Fibroblast of lung (primary cell): ENCODE results near the gene TBPL2. TPM values are rescaled to one million over a fixed set of nuclear protein-coding genes. Genes with fewer than 3 reads are reported as not detected.

ENCODE experiments used
- DNase-seq, 2 donors: peaks; one replicate each; pipeline versions ENCODE4 v3.0.0 to v3.0.0-alpha.2; 2010; ENCODE audit warnings: low read depth in 2 of 2
- H2AFZ ChIP-seq: 2 replicates; pipeline ENCODE4 v1.5.1; 2012; ENCODE audit warnings: low read length, control low read depth, inconsistent platforms
- H3K27ac ChIP-seq: 2 replicates; pipeline ENCODE4 v1.5.1; 2011; ENCODE audit warnings: low read length, control low read depth; ENCODE audit not compliant: insufficient read depth
- H3K27me3 ChIP-seq: 2 replicates; pipeline ENCODE4 v1.5.1; 2011; ENCODE audit warnings: mild to moderate bottlenecking, low read length; ENCODE audit not compliant: control insufficient read depth, insufficient read depth
- H3K36me3 ChIP-seq: 2 replicates; pipeline ENCODE4 v1.5.1; 2011; ENCODE audit warnings: low read length; ENCODE audit not compliant: control insufficient read depth, insufficient read depth
- H3K4me1 ChIP-seq: 2 replicates; pipeline ENCODE4 v1.5.1; 2011; ENCODE audit warnings: low read length; ENCODE audit not compliant: control insufficient read depth, insufficient read depth; ENCODE audit errors: extremely low read depth
- H3K4me2 ChIP-seq: 2 replicates; pipeline ENCODE4 v1.5.1; 2011; ENCODE audit warnings: low read length, control low read depth; ENCODE audit not compliant: insufficient read depth; ENCODE audit errors: extremely low read depth
- H3K4me3 ChIP-seq, 4 experiments: fragments of 200-600 bp in 1 of 4; sonication (generic) in 1 of 4; replicated peaks in 1 of 4; 2 replicates each; pipeline ENCODE4 v1.5.1; 2011 to 2016; ENCODE audit warnings: low read length in 4 of 4, low read depth in 3 of 4, mild to moderate bottlenecking in 3 of 4, control low read depth in 2 of 4, inconsistent platforms in 1 of 4, mixed read lengths in 1 of 4; ENCODE audit not compliant: insufficient read depth in 1 of 4; ENCODE audit errors: control extremely low read depth in 1 of 4
- H3K79me2 ChIP-seq: 2 replicates; pipeline ENCODE4 v1.5.1; 2012; ENCODE audit warnings: mild to moderate bottlenecking, low read length, inconsistent platforms; ENCODE audit not compliant: control insufficient read depth, insufficient read depth
- H3K9ac ChIP-seq: 2 replicates; pipeline ENCODE4 v1.5.1; 2011; ENCODE audit warnings: mild to moderate bottlenecking, low read length, control low read depth; ENCODE audit not compliant: insufficient read depth
- H3K9me3 ChIP-seq: 2 replicates; pipeline ENCODE4 v1.5.1; 2012; ENCODE audit warnings: low read depth, low read length; ENCODE audit not compliant: control insufficient read depth, insufficient read depth
- H4K20me1 ChIP-seq: 2 replicates; pipeline ENCODE4 v1.5.1; 2011; ENCODE audit warnings: low read length; ENCODE audit not compliant: control insufficient read depth, insufficient read depth; ENCODE audit errors: extremely low read depth
- CTCF ChIP-seq, 2 donors: IDR thresholded peaks in 1 of 2; conservative IDR thresholded peaks in 1 of 2; 1 replicate in 1 of 2; 2 replicates in 1 of 2; pipeline ENCODE4 v1.5.1; 2011 to 2012; ENCODE audit warnings: low read length in 2 of 2, control low read depth in 1 of 2, inconsistent platforms in 1 of 2, low read depth in 1 of 2, mild to moderate bottlenecking in 1 of 2
- EZH2 ChIP-seq: IDR thresholded peaks from 2 replicates; pipeline ENCODE4 v1.5.1; 2012; ENCODE audit warnings: low read length, control low read depth, mild to moderate bottlenecking; ENCODE audit errors: missing control alignments
- polyA minus RNA-seq: library from RNA; depleted of rRNA, polyadenylated mRNA; stranded (reverse); fragments of >200 nt; gene quantifications from 2 replicates; pipeline ENCODE4 v1.2.3, GENCODE V29; 2011; ENCODE audit warnings: low replicate concordance
- polyA plus RNA-seq, 2 donors: library from polyadenylated mRNA; depleted of rRNA in 1 of 2; stranded (reverse) in 1 of 2; unstranded in 1 of 2; fragments of >200 nt; gene quantifications; 2 replicates each; pipeline ENCODE4 v1.2.1, GENCODE V29; 2011 to 2012; ENCODE audit warnings: missing spikeins in 1 of 2
- total RNA-seq: library from RNA; depleted of rRNA; stranded (reverse); fragments of >200 nt; gene quantifications from 2 replicates; pipeline ENCODE4 v1.2.1, GENCODE V29; 2014

The TBPL2 gene
- total RNA-seq (not detected in 2 replicates), polyA plus RNA-seq (not detected in 2 replicates), polyA minus RNA-seq (not detected in 2 replicates)
- not detected in 2 replicates for polyA plus RNA-seq (2012)

DNA sequence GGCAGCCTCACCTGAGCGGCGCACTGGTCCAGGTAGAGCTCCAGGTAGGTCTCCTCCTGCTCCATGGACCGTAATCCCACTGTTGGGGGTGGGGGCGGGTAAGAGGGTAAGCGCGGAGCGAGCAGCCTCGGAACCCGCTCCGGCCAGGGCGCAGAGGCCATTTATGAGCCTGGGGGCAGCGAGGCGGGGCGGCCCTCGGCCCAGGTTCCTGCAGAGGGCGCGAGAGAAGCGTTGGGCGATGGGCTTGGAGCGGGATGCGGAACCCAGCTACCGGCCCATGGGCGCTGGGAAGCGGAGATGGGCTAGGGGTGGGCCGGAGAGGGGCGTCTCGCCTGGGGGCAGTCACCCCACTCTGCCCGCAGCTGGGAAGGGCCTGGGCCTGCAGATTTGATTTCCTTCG, at the start of gene TBPL2:
Gene TBPL2 (minus strand): TSS at position 232 of the 400 bp plus-strand sequence. CDS start 167 bp downstream, at position 65.
- Histone ChIP-seq H2AFZ (no peak within 1 kb of the TSS), H3K27ac (no peak within 1 kb of the TSS), H3K79me2 (no peaks in the 10 kb centered on the region), H3K4me2 (no peak within 1 kb of the TSS), H3K9me3 (no peaks in the 10 kb centered on the region), H3K4me1 (no peaks in the 10 kb centered on the region), H3K9ac (no peak within 1 kb of the TSS), H4K20me1 (no peaks in the 10 kb centered on the region), H3K4me3 (no peak within 1 kb of the TSS), H3K36me3 (no peaks in the 10 kb centered on the region), H3K27me3 (no peaks in the 10 kb centered on the region)
- no peak for DNase-seq
- TF ChIP-seq CTCF (conservative IDR thresholded peaks at IDR 0.05 in 1 of 2, IDR thresholded peaks at IDR 0.05 in 1 of 2; ENCODE audit: low read depth in 1 of 2, low read length in 2 of 2) (peak in 1 of 2 donors; percentile 25), EZH2 (no peak)

DNA sequence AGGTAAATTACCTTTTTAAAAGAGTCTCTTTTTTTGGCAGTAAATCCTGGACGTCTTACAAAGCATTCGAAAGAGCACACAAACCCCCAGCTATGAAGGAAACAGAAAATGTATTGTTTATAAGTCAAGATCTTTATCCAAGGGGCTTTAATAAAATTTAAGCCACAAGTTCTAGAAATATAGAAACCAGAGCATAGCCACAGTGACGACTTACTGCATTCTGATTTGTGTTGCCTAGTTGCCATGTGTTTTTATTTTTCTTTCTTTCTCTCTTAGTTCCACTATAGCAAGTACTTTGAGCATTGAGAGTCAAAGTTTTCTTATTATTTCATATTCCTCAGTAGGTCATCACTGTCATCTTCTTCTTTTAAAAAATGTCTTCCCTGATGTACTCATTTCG, 47.8 kb upstream of the TBPL2 start:
- H3K4me3 ChIP-seq: no peak overlapping the region
- H3K79me2 ChIP-seq: no peaks in the 10 kb centered on the region
- H4K20me1 ChIP-seq: no peaks in the 10 kb centered on the region
- H2AFZ ChIP-seq: no peak overlapping the region
- no peak overlapping the region for H3K9ac ChIP-seq
- TF ChIP-seq CTCF (conservative IDR thresholded peaks at IDR 0.05 in 1 of 2, IDR thresholded peaks at IDR 0.05 in 1 of 2; ENCODE audit: low read depth in 1 of 2, low read length in 2 of 2) (no peak), EZH2 (no peak)
- DNase-seq: no peak
- no peaks in the 10 kb centered on the region for H3K36me3 ChIP-seq
- H3K27me3 ChIP-seq: no peaks in the 10 kb centered on the region
- no peak overlapping the region for H3K4me2 ChIP-seq
- H3K27ac ChIP-seq: no peak overlapping the region
- no peaks in the 10 kb centered on the region for H3K9me3 ChIP-seq
- H3K4me1 ChIP-seq: no peaks in the 10 kb centered on the region

GRCh38 chr14:55482936-55483605, 42.7 kb upstream of the TBPL2 start:
- no peak overlapping the region for H2AFZ ChIP-seq
- H3K79me2 ChIP-seq: no peaks in the 10 kb centered on the region
- no peak overlapping the region for H3K27ac ChIP-seq
- TF ChIP-seq CTCF (conservative IDR thresholded peaks at IDR 0.05 in 1 of 2, IDR thresholded peaks at IDR 0.05 in 1 of 2; ENCODE audit: low read depth in 1 of 2, low read length in 2 of 2) (no peak), EZH2 (no peak)
- no peak overlapping the region for H3K9ac ChIP-seq
- peak in 1 of 2 donors; percentile 13 for DNase-seq
- H3K4me3 ChIP-seq: no peak overlapping the region
- H3K4me1 ChIP-seq: no peaks in the 10 kb centered on the region
- no peaks in the 10 kb centered on the region for H4K20me1 ChIP-seq
- no peaks in the 10 kb centered on the region for H3K36me3 ChIP-seq
- no peaks in the 10 kb centered on the region for H3K9me3 ChIP-seq
- no peaks in the 10 kb centered on the region for H3K27me3 ChIP-seq
- no peak overlapping the region for H3K4me2 ChIP-seq
